OCI-LY3 (cell line): ENCODE results near the gene ANKRD55.
A peak's percentile ranks its signal among the peaks of the same experiment; 100 is the strongest.

Source experiments
- H2AFZ ChIP-seq: fragments of 200-600, 300-600 bp; shearing (Covaris generic); 2 replicates; pipeline ENCODE4 v1.6.0; 2014; ENCODE audit warnings: antibody characterized with exemption, low read depth, low read length
- H3K27ac ChIP-seq: fragments of 200-600, 300-600 bp; sonication (generic); 2 replicates; pipeline ENCODE4 v1.5.1; 2014; ENCODE audit warnings: mild to moderate bottlenecking, low read length, moderate library complexity, mixed read lengths
- H3K27me3 ChIP-seq: fragments of 200-600, 300-600 bp; sonication (generic); 2 replicates; pipeline ENCODE4 v1.6.1; 2014; ENCODE audit warnings: low read depth, low read length, mixed read lengths
- H3K36me3 ChIP-seq: fragments of 200-600, 300-600 bp; sonication (generic); replicated peaks from 2 replicates; pipeline ENCODE3; 2014; ENCODE audit warnings: low read depth, low read length, mixed read lengths
- H3K4me1 ChIP-seq: fragments of 300-600, 200-600 bp; sonication (generic); 2 replicates; pipeline ENCODE4 v1.6.1; 2014; ENCODE audit warnings: low read length, mixed read lengths
- H3K4me2 ChIP-seq: fragments of 200-600, 300-600 bp; sonication (generic); 2 replicates; pipeline ENCODE4 v1.6.1; 2014; ENCODE audit warnings: low read length, mixed read lengths
- H3K4me3 ChIP-seq: fragments of 300-600, 200-600 bp; sonication (generic); 2 replicates; pipeline ENCODE4 v1.5.1; 2014; ENCODE audit warnings: antibody characterized with exemption, mild to moderate bottlenecking, low read length, moderate library complexity
- H3K79me2 ChIP-seq: fragments of 300-600, 200-600 bp; shearing (Covaris generic); 2 replicates; pipeline ENCODE4 v1.6.1; 2014; ENCODE audit warnings: mild to moderate bottlenecking, low read length, mixed read lengths
- H3K9ac ChIP-seq: fragments of 300-600, 200-600 bp; shearing (Covaris generic); 2 replicates; pipeline ENCODE4 v1.6.0; 2014; ENCODE audit warnings: mild to moderate bottlenecking, low read length, moderate library complexity
- H3K9me3 ChIP-seq: fragments of 200-600, 300-600 bp; shearing (Covaris generic); 2 replicates; pipeline ENCODE4 v1.6.1; 2014; ENCODE audit warnings: low read length, mixed read lengths; ENCODE audit not compliant: insufficient read depth
- H4K20me1 ChIP-seq: fragments of 200-600, 300-600 bp; sonication (generic); 2 replicates; pipeline ENCODE4 v1.6.1; 2016; ENCODE audit warnings: low read length, mixed read lengths; ENCODE audit not compliant: insufficient read depth
- EZH2phosphoT487 ChIP-seq: fragments of 200-600 bp; shearing (Covaris generic); IDR thresholded peaks from 2 replicates; pipeline ENCODE4 v1.6.1; 2018; ENCODE audit warnings: antibody characterized with exemption, mixed run types, low read depth
- TF ChIP-seq, protein P1 (sequence below): fragments of 200-600, 300-600 bp; sonication (generic); IDR thresholded peaks from 2 replicates; pipeline ENCODE4 v1.5.1; 2014; ENCODE audit warnings: antibody characterized with exemption, low read length, low read depth

ANKRD55 gene

DNA sequence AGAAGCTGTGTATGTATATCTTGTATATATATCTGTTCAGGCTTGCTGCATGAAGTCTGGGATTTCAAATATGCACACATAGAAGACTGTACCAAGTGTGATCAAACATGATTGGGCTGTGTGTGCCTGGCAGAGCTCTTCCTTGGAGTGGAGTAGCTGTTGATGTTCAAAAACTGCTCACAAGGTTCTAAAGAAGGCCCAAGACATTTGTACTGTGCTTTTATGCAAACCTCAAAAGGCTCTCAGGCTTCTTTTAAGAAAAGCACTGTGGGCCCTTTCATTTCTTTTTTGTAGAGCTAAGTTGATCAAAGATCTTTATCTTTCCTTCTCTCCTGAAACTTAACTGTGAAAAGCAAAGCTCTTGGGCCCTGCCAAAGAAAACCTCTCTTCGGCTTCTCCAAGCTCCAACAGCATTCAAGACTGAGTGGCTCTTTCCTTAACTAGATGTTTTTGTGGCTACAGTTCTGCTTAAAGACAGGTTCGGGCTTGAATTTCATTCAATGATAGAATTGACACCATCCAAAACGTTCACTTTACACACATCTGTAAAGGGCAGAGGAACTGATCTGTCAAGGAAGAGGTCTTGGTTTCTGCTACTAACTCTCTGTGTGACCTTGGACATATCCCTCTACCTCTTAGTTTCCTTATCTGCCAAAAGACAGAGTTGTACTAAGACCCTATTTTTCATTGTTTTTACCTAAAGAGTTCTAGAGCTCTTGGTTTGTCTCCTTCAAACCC is 132.5 kb downstream of the ANKRD55 start:
- H3K4me1 ChIP-seq, result peaks cover 7% of the 10 kb centered on the region
- TF ChIP-seq, protein P1, sequence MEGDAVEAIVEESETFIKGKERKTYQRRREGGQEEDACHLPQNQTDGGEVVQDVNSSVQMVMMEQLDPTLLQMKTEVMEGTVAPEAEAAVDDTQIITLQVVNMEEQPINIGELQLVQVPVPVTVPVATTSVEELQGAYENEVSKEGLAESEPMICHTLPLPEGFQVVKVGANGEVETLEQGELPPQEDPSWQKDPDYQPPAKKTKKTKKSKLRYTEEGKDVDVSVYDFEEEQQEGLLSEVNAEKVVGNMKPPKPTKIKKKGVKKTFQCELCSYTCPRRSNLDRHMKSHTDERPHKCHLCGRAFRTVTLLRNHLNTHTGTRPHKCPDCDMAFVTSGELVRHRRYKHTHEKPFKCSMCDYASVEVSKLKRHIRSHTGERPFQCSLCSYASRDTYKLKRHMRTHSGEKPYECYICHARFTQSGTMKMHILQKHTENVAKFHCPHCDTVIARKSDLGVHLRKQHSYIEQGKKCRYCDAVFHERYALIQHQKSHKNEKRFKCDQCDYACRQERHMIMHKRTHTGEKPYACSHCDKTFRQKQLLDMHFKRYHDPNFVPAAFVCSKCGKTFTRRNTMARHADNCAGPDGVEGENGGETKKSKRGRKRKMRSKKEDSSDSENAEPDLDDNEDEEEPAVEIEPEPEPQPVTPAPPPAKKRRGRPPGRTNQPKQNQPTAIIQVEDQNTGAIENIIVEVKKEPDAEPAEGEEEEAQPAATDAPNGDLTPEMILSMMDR, result no peak
- TF ChIP-seq EZH2phosphoT487, result no peak
- H2AFZ ChIP-seq, result no peak overlapping the region
- no peak overlapping the region for H3K4me3 ChIP-seq
- H3K4me2 ChIP-seq, result no peak overlapping the region
- H4K20me1 ChIP-seq, result no peaks in the 10 kb centered on the region
- no peaks in the 10 kb centered on the region for H3K27me3 ChIP-seq
- H3K79me2 ChIP-seq, result no peaks in the 10 kb centered on the region
- H3K9me3 ChIP-seq, result no peaks in the 10 kb centered on the region
- no peak overlapping the region for H3K9ac ChIP-seq
- no peaks in the 10 kb centered on the region for H3K36me3 ChIP-seq
- H3K27ac ChIP-seq, result no peak overlapping the region

DNA sequence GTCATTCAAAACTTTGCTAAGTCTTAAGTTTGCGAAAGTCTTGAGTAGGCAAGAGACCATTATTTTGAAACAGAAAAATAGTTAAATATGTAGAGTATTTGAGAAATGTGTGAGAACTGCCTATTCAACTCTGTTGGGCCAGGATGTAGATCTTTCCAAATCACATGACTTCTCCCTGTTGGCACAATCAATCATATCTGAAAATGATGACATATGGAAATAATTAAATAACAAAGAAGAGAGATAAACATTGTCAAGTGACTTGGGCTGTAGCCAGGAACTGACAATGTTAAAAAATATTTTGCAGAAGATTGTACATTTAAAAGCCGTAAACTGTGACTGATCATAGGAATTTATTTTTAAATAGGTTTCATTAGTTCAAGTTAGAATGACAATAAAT is 133.8 kb downstream of the ANKRD55 start:
- H3K36me3 ChIP-seq, result no peaks in the 10 kb centered on the region
- no peak overlapping the region for H3K4me3 ChIP-seq
- H3K27ac ChIP-seq, result no peak overlapping the region
- no peaks in the 10 kb centered on the region for H4K20me1 ChIP-seq
- H3K27me3 ChIP-seq, result no peaks in the 10 kb centered on the region
- no peaks in the 10 kb centered on the region for H3K79me2 ChIP-seq
- peaks cover 19% of the 10 kb centered on the region for H3K4me1 ChIP-seq
- TF ChIP-seq EZH2phosphoT487, result no peak
- TF ChIP-seq, protein P1, result no peak
- H3K9ac ChIP-seq, result no peak overlapping the region
- H3K4me2 ChIP-seq, result no peak overlapping the region
- H3K9me3 ChIP-seq, result no peaks in the 10 kb centered on the region
- H2AFZ ChIP-seq, result no peak overlapping the region

DNA sequence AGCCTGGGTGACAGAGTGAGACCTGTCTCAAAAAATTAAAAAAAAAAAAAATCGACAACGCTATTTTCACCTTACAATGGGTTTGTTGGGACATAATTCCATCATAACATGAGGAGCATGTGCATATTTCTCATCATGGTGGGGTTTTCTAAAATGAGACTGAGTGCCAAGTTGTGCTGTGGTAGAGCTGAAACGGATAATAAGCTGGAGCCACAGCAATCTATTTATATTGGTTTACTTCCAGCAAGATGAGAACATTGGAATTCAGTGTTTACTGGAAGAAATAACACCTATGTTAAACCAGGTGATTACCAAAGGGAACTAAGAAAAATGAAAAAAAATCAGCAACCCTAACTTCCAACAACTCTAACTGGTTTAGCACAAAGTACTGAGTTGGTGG is 136.1 kb downstream of the ANKRD55 start:
- H3K79me2 ChIP-seq, result no peaks in the 10 kb centered on the region
- peaks cover 26% of the 10 kb centered on the region for H3K4me1 ChIP-seq
- H3K9me3 ChIP-seq, result no peaks in the 10 kb centered on the region
- no peak overlapping the region for H3K27ac ChIP-seq
- TF ChIP-seq, protein P1, result no peak
- TF ChIP-seq EZH2phosphoT487, result no peak
- H3K36me3 ChIP-seq, result no peaks in the 10 kb centered on the region
- no peaks in the 10 kb centered on the region for H3K27me3 ChIP-seq
- no peak overlapping the region for H2AFZ ChIP-seq
- H3K9ac ChIP-seq, result no peak overlapping the region
- H3K4me2 ChIP-seq, result no peak overlapping the region
- no peaks in the 10 kb centered on the region for H4K20me1 ChIP-seq
- H3K4me3 ChIP-seq, result no peak overlapping the region

DNA sequence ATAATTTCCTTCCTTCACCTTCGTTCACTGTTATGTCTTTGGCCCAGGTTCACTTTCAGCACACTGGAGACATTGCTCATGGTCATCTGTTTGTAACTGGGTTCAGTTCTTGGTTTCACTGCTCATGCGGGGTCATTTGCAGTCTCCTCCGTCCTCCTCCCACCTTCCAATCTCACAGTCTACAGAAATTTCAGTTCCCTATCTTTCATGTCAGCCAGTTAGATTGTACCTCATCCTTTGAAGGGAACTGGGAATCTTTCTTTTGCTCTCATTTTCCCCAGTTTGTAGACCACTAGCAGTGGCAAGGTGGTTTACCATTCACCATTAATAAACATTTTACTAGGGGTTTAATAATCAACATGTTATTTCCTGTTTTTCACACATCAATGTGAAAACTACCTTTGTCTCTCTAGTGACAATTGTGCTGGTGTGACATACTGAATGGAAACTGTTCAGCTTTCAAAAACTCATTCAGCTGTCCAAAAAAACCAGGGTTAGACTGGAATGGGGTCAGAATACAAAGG is 137.5 kb downstream of the ANKRD55 start:
- H3K27ac ChIP-seq, result peak overlapping the region; percentile 54
- no peaks in the 10 kb centered on the region for H3K9me3 ChIP-seq
- no peaks in the 10 kb centered on the region for H3K27me3 ChIP-seq
- no peaks in the 10 kb centered on the region for H4K20me1 ChIP-seq
- TF ChIP-seq EZH2phosphoT487, result no peak
- TF ChIP-seq, protein P1, result no peak
- H3K4me3 ChIP-seq, result peak overlapping the region; percentile 19; the same call in 1 of the 2 replicates
- H3K4me2 ChIP-seq, result peak overlapping the region; percentile 53
- H3K9ac ChIP-seq, result peak overlapping the region; percentile 1; the same call in 1 of the 2 replicates
- H2AFZ ChIP-seq, result no peak overlapping the region
- H3K36me3 ChIP-seq, result no peaks in the 10 kb centered on the region
- H3K4me1 ChIP-seq, result peaks cover 26% of the 10 kb centered on the region
- no peaks in the 10 kb centered on the region for H3K79me2 ChIP-seq
